Measurements from ENCODE around the gene PYROXD2. TPM values are rescaled to one million over a fixed set of nuclear protein-coding genes. Genes with fewer than 3 reads are reported as not detected.

Gene PYROXD2
- total and polyA plus RNA-seq, 10 of the 15 experiments (the other 5 are each of a cell fraction or from before 2014, with no cell fraction given): 4.8 to 15.8 (median 11.1) TPM

DNA sequence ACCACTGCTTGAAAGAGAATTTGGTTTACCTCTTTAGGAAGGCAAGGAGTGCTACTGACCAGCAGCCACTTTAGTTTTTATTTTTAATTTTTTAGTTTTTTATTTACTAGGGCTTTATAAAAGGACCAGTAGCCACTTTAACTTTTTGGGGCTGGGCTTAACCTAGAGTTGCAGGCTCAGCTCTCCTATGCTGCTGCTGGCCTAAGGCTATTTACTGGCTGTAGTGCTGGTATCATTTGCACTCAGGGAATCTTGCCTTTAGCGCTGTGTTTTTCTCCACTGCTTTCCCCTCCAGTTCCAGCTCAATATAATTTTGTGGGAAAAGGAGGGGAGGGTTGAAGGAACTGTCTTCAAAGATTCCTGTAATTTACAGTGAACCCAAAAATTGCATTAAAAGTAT lies 18.4 kb upstream of the PYROXD2 start:
- Histone ChIP-seq H3K79me2 (ENCODE audit: control insufficient read depth, insufficient read depth, low read length) (no peaks in the 10 kb centered on the region), H2AFZ (ENCODE audit: control insufficient read depth, low read depth, low read length) (no peak overlapping the region), H3K9me3 (replicated peaks; ENCODE audit: control insufficient read depth, insufficient read depth, low read length) (peaks cover 4% of the 10 kb centered on the region; the same call in 1 of the 3 replicates), H3K4me1 (ENCODE audit: control insufficient read depth, insufficient read depth, low read length) (no peaks in the 10 kb centered on the region), H3K36me3 (ENCODE audit: control insufficient read depth in 2 of 2, insufficient read depth in 2 of 2, low read length in 1 of 2) (peaks cover 27 to 28% of the 10 kb centered on the region in 2 experiments), H4K20me1 (ENCODE audit: control insufficient read depth, insufficient read depth) (no peaks in the 10 kb centered on the region), H3K4me3 (no peak overlapping the region), H3K27ac (ENCODE audit: control insufficient read depth, insufficient read depth) (no peak overlapping the region), H3K9ac (ENCODE audit: control insufficient read depth, insufficient read depth, low read length) (no peak overlapping the region), H3K27me3 (replicated peaks in 1 of 2; ENCODE audit: control insufficient read depth in 2 of 2, insufficient read depth in 2 of 2, low read length in 1 of 2) (no peaks in the 10 kb centered on the region), H3K4me2 (ENCODE audit: control insufficient read depth, insufficient read depth) (no peak overlapping the region)
- ChIA-PET CTCF (interaction anchor here (2.2 kb wide), 1 partner anchor 8 kb away, joined by 13 read pairs; no protein-coding TSS in a partner anchor), RAD21 (ENCODE audit: unreplicated experiment) (no interaction called here), POLR2A (no interaction called here), SMC1A (ENCODE audit: uncharacterized antibody, unreplicated experiment) (interaction anchor here (0.6 kb wide), 1 partner anchor 599 kb away, joined by 3 read pairs; no protein-coding TSS in a partner anchor)
- in situ Hi-C loops (cut with MboI): no loop called here
- ATAC-seq (no peak), FAIRE-seq (no peak), DNase-seq (ENCODE audit: low read depth, low spot score) (no peak)
- BruUV-seq (replicated peaks): no TSS peak
- TF ChIP-seq REST (IDR thresholded peaks at IDR 0.05; ENCODE audit: low read depth, low read length) (no peak), MTA2 (IDR thresholded peaks at IDR 0.05; ENCODE audit: low read depth) (no peak), NBN (IDR thresholded peaks at IDR 0.05) (no peak), POLR2AphosphoS5 (IDR thresholded peaks at IDR 0.05; ENCODE audit: low read length) (no peak)
- intact Hi-C loops (cut with micrococcal nuclease; ENCODE audit: unreplicated experiment): no loop called here
- WGBS (ENCODE audit: insufficient coverage, insufficient replicate concordance, low lambda C conversion rate, missing lambda C conversion rate): 93% methylated on average over 1 of the region's 1 CpG

- no peak overlapping the region for H3K9ac ChIP-seq (ENCODE audit: control insufficient read depth, insufficient read depth, low read length)
- in situ Hi-C loops (cut with MboI) (no loop called here), intact Hi-C loops (cut with micrococcal nuclease; ENCODE audit: unreplicated experiment) (no loop called here)
- DNase-seq (ENCODE audit: low read depth, low spot score) (no peak), FAIRE-seq (no peak), ATAC-seq (no peak)
- no peak overlapping the region for H3K4me3 ChIP-seq
- H3K27me3 ChIP-seq (replicated peaks in 1 of 2; ENCODE audit: control insufficient read depth in 2 of 2, insufficient read depth in 2 of 2, low read length in 1 of 2): no peaks in the 10 kb centered on the region
- no peaks in the 10 kb centered on the region for H4K20me1 ChIP-seq (ENCODE audit: control insufficient read depth, insufficient read depth)
- no peaks in the 10 kb centered on the region for H3K4me1 ChIP-seq (ENCODE audit: control insufficient read depth, insufficient read depth, low read length)
- no peak overlapping the region for H3K27ac ChIP-seq (ENCODE audit: control insufficient read depth, insufficient read depth)
- no peaks in the 10 kb centered on the region for H3K79me2 ChIP-seq (ENCODE audit: control insufficient read depth, insufficient read depth, low read length)
- H3K36me3 ChIP-seq (ENCODE audit: control insufficient read depth in 2 of 2, insufficient read depth in 2 of 2, low read length in 1 of 2): peaks cover 29 to 33% of the 10 kb centered on the region in 2 experiments
- WGBS (ENCODE audit: insufficient coverage, insufficient replicate concordance, low lambda C conversion rate, missing lambda C conversion rate): 94% methylated on average over 1 of the region's 1 CpG
- CTCF ChIA-PET: interaction anchor here (0.6 to 0.9 kb wide), 3 partner anchors 8 to 35 kb away, joined by 3 read pairs; no protein-coding TSS in a partner anchor
- POLR2A ChIA-PET: no interaction called here
- peaks cover 4% of the 10 kb centered on the region; the same call in 1 of the 3 replicates for H3K9me3 ChIP-seq (replicated peaks; ENCODE audit: control insufficient read depth, insufficient read depth, low read length)
- RAD21 ChIA-PET (ENCODE audit: unreplicated experiment): no interaction called here
- BruUV-seq (replicated peaks): no TSS peak
- H3K4me2 ChIP-seq (ENCODE audit: control insufficient read depth, insufficient read depth): no peak overlapping the region
- no peak overlapping the region for H2AFZ ChIP-seq (ENCODE audit: control insufficient read depth, low read depth, low read length)
- SMC1A ChIA-PET (ENCODE audit: uncharacterized antibody, unreplicated experiment): no interaction called here
- no peak for TF ChIP-seq CREM (IDR thresholded peaks at IDR 0.05; ENCODE audit: low read depth)
- no peak for TF ChIP-seq ZNF687 (IDR thresholded peaks at IDR 0.05)
- TF ChIP-seq RB1 (IDR thresholded peaks at IDR 0.05; ENCODE audit: borderline replicate concordance): no peak
- TF ChIP-seq CEBPB (IDR thresholded peaks at IDR 0.05; ENCODE audit: borderline replicate concordance in 1 of 2, low read depth in 2 of 2, low read length in 2 of 2): no peak
- TF ChIP-seq ZNF274 (IDR thresholded peaks at IDR 0.05; ENCODE audit: insufficient read depth, insufficient read length): no peak
Observed at GRCh38 chr10:98432330-98432729, 17.3 kb upstream of the PYROXD2 start.

Measured in GM12878 (cell line).